ENCODE data around the gene SIK2.

The SIK2 gene

DNA sequence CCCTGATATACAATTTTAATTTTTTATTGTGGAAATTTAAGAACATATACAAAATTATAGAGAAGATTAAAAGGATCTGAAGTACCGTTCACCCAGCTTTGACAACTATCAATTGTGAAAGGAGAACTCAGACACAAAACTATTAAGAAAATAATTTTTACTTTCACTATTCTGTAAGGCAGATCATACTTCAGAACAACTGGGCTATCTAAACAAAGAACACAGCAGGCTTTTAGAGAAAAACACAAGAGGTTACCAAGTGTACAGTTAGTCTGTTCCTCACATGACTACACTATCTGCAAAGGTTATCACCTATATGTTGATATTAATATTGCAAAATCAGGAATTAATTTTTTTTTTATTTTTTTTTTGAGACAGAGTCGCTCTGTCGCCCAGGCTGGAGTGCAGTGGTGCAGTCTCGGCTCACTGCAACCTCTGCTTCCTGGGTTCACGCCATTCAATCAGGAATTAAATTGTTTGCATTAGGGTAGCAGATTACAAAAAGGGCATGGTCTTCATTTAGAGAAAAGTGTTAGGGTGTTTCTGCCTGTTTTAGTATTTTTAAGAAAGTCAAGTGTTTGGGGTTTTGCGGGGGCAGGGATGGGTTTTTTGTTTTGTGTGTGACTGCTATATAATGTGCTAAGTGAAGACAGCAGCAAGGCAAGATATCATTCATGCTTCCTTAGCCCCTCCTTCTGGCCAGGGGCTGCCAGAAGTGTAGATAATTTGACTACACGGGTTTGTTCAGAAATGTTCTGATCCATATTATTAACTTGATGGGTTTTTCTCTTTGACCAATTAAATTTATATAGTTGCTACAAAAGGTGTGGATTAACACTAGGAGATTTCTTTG, 27.6 kb upstream of the SIK2 start:
- Histone ChIP-seq H3K9ac (ENCODE audit: low read length) (peak overlapping the region; percentile 74), H3K9me3 (ENCODE audit: control insufficient read depth, low read length) (no peaks in the 10 kb centered on the region), H2BK5ac (ENCODE audit: low read depth, low read length, poor library complexity, severe bottlenecking) (no peak overlapping the region), H3K27me3 (ENCODE audit: control insufficient read depth in 1 of 2, insufficient read depth in 1 of 2, low read length in 2 of 2) (no peaks in the 10 kb centered on the region), H2AFZ (ENCODE audit: low read depth, low read length) (no peak overlapping the region), H3K79me1 (replicated peaks; ENCODE audit: low read length, poor library complexity, severe bottlenecking) (no peaks in the 10 kb centered on the region), H3K4me3 (ENCODE audit: insufficient read depth in 1 of 2, low read depth in 1 of 2, low read length in 2 of 2) (peak overlapping the region in 1 of 2 experiments; percentile 63), H2BK12ac (ENCODE audit: low read length in 2 of 2) (no peak overlapping the region), H4K8ac (ENCODE audit: low read length) (no peak overlapping the region), H3K18ac (ENCODE audit: low read depth in 1 of 2, low read length in 2 of 2) (no peak overlapping the region), H3K27ac (ENCODE audit: low read length, poor library complexity, severe bottlenecking) (no peak overlapping the region), H2AK5ac (ENCODE audit: low read length, severe bottlenecking) (no peak overlapping the region), H3K4me2 (ENCODE audit: low read length, poor library complexity, severe bottlenecking) (no peak overlapping the region), H3K23ac (ENCODE audit: low read length in 2 of 2) (no peak overlapping the region), H3K36me3 (ENCODE audit: control insufficient read depth in 1 of 2, insufficient read depth in 2 of 2, low read depth in 1 of 2, low read length in 2 of 2) (no peaks in the 10 kb centered on the region), H4K91ac (ENCODE audit: low read length) (no peak overlapping the region), H3K4me1 (ENCODE audit: control insufficient read depth, insufficient read depth, low read depth, low read length) (peaks cover 8% of the 10 kb centered on the region), H3K14ac (ENCODE audit: low read length in 2 of 2) (no peak overlapping the region), H2BK15ac (ENCODE audit: low read depth, poor library complexity, severe bottlenecking) (no peak overlapping the region), H3K4ac (ENCODE audit: low read depth in 1 of 2, low read length in 2 of 2) (no peak overlapping the region), H2BK120ac (ENCODE audit: low read depth, low read length) (no peak overlapping the region)
- 85% methylated on average over 5 of the region's 7 CpGs for WGBS
- DNase-seq = peak; percentile 18

GRCh38 chr11:111575740-111576139, 26.5 kb upstream of the SIK2 start:
- H2BK120ac ChIP-seq (ENCODE audit: low read depth, low read length) = no peak overlapping the region

GRCh38 chr11:111577821-111578220, 24.4 kb upstream of the SIK2 start:
- Histone ChIP-seq H3K79me1 (replicated peaks; ENCODE audit: low read length, poor library complexity, severe bottlenecking) (no peaks in the 10 kb centered on the region), H3K4me1 (ENCODE audit: control insufficient read depth, insufficient read depth, low read depth, low read length) (no peaks in the 10 kb centered on the region), H3K23ac (ENCODE audit: low read length in 2 of 2) (no peak overlapping the region), H2AFZ (ENCODE audit: low read depth, low read length) (no peak overlapping the region), H3K9me3 (ENCODE audit: control insufficient read depth, low read length) (no peaks in the 10 kb centered on the region), H3K36me3 (ENCODE audit: control insufficient read depth in 1 of 2, insufficient read depth in 2 of 2, low read depth in 1 of 2, low read length in 2 of 2) (no peaks in the 10 kb centered on the region), H3K27me3 (ENCODE audit: control insufficient read depth in 1 of 2, insufficient read depth in 1 of 2, low read length in 2 of 2) (no peaks in the 10 kb centered on the region), H2BK12ac (ENCODE audit: low read length in 2 of 2) (no peak overlapping the region), H2BK120ac (ENCODE audit: low read depth, low read length) (no peak overlapping the region), H3K4me3 (ENCODE audit: insufficient read depth in 1 of 2, low read depth in 1 of 2, low read length in 2 of 2) (no peak overlapping the region), H3K27ac (ENCODE audit: low read length, poor library complexity, severe bottlenecking) (no peak overlapping the region), H3K18ac (ENCODE audit: low read depth in 1 of 2, low read length in 2 of 2) (no peak overlapping the region), H2BK5ac (ENCODE audit: low read depth, low read length, poor library complexity, severe bottlenecking) (no peak overlapping the region), H3K9ac (ENCODE audit: low read length) (no peak overlapping the region), H3K14ac (ENCODE audit: low read length in 2 of 2) (no peak overlapping the region), H4K91ac (ENCODE audit: low read length) (no peak overlapping the region), H2AK5ac (ENCODE audit: low read length, severe bottlenecking) (no peak overlapping the region), H3K4me2 (ENCODE audit: low read length, poor library complexity, severe bottlenecking) (no peak overlapping the region), H2BK15ac (ENCODE audit: low read depth, poor library complexity, severe bottlenecking) (no peak overlapping the region), H3K4ac (ENCODE audit: low read depth in 1 of 2, low read length in 2 of 2) (no peak overlapping the region), H4K8ac (ENCODE audit: low read length) (no peak overlapping the region)
- WGBS = no CpG with 5 or more reads among the region's 4 CpGs
- no peak for DNase-seq

More at GRCh38 chr11:111575740-111576139, 26.5 kb upstream of the SIK2 start:
- H3K4ac ChIP-seq (ENCODE audit: low read depth in 1 of 2, low read length in 2 of 2) = no peak overlapping the region
- no peak overlapping the region for H2AFZ ChIP-seq (ENCODE audit: low read depth, low read length)
- no peak overlapping the region for H3K4me2 ChIP-seq (ENCODE audit: low read length, poor library complexity, severe bottlenecking)
- H2BK12ac ChIP-seq (ENCODE audit: low read length in 2 of 2) = no peak overlapping the region
- no peaks in the 10 kb centered on the region for H3K9me3 ChIP-seq (ENCODE audit: control insufficient read depth, low read length)
- no peak overlapping the region for H4K8ac ChIP-seq (ENCODE audit: low read length)
- no peak overlapping the region for H2BK15ac ChIP-seq (ENCODE audit: low read depth, poor library complexity, severe bottlenecking)
- H3K4me1 ChIP-seq (ENCODE audit: control insufficient read depth, insufficient read depth, low read depth, low read length) = peaks cover 4% of the 10 kb centered on the region
- no peak overlapping the region for H3K23ac ChIP-seq (ENCODE audit: low read length in 2 of 2)
- no peaks in the 10 kb centered on the region for H3K79me1 ChIP-seq (replicated peaks; ENCODE audit: low read length, poor library complexity, severe bottlenecking)
- no peaks in the 10 kb centered on the region for H3K27me3 ChIP-seq (ENCODE audit: control insufficient read depth in 1 of 2, insufficient read depth in 1 of 2, low read length in 2 of 2)
- H2BK5ac ChIP-seq (ENCODE audit: low read depth, low read length, poor library complexity, severe bottlenecking) = no peak overlapping the region
- H3K14ac ChIP-seq (ENCODE audit: low read length in 2 of 2) = no peak overlapping the region
- H3K4me3 ChIP-seq (ENCODE audit: insufficient read depth in 1 of 2, low read depth in 1 of 2, low read length in 2 of 2) = no peak overlapping the region
- DNase-seq = no peak
- no peak overlapping the region for H4K91ac ChIP-seq (ENCODE audit: low read length)
- H3K36me3 ChIP-seq (ENCODE audit: control insufficient read depth in 1 of 2, insufficient read depth in 2 of 2, low read depth in 1 of 2, low read length in 2 of 2) = no peaks in the 10 kb centered on the region
- WGBS = 94% methylated on average over 5 of the region's 6 CpGs
- H3K9ac ChIP-seq (ENCODE audit: low read length) = no peak overlapping the region
- no peak overlapping the region for H2AK5ac ChIP-seq (ENCODE audit: low read length, severe bottlenecking)
- no peak overlapping the region for H3K27ac ChIP-seq (ENCODE audit: low read length, poor library complexity, severe bottlenecking)
- H3K18ac ChIP-seq (ENCODE audit: low read depth in 1 of 2, low read length in 2 of 2) = no peak overlapping the region

- Histone ChIP-seq H2BK5ac (ENCODE audit: low read depth, low read length, poor library complexity, severe bottlenecking) (no peak overlapping the region), H4K8ac (ENCODE audit: low read length) (no peak overlapping the region), H3K27ac (ENCODE audit: low read length, poor library complexity, severe bottlenecking) (no peak overlapping the region), H4K91ac (ENCODE audit: low read length) (no peak overlapping the region), H2AFZ (ENCODE audit: low read depth, low read length) (no peak overlapping the region), H3K9me3 (ENCODE audit: control insufficient read depth, low read length) (no peaks in the 10 kb centered on the region), H3K23ac (ENCODE audit: low read length in 2 of 2) (no peak overlapping the region), H3K9ac (ENCODE audit: low read length) (no peak overlapping the region), H2AK5ac (ENCODE audit: low read length, severe bottlenecking) (no peak overlapping the region), H3K79me1 (replicated peaks; ENCODE audit: low read length, poor library complexity, severe bottlenecking) (no peaks in the 10 kb centered on the region), H2BK15ac (ENCODE audit: low read depth, poor library complexity, severe bottlenecking) (no peak overlapping the region), H2BK120ac (ENCODE audit: low read depth, low read length) (no peak overlapping the region), H3K4ac (ENCODE audit: low read depth in 1 of 2, low read length in 2 of 2) (no peak overlapping the region), H3K18ac (ENCODE audit: low read depth in 1 of 2, low read length in 2 of 2) (no peak overlapping the region), H3K36me3 (ENCODE audit: control insufficient read depth in 1 of 2, insufficient read depth in 2 of 2, low read depth in 1 of 2, low read length in 2 of 2) (no peaks in the 10 kb centered on the region), H2BK12ac (ENCODE audit: low read length in 2 of 2) (no peak overlapping the region), H3K27me3 (ENCODE audit: control insufficient read depth in 1 of 2, insufficient read depth in 1 of 2, low read length in 2 of 2) (no peaks in the 10 kb centered on the region), H3K14ac (ENCODE audit: low read length in 2 of 2) (no peak overlapping the region), H3K4me3 (ENCODE audit: insufficient read depth in 1 of 2, low read depth in 1 of 2, low read length in 2 of 2) (no peak overlapping the region), H3K4me1 (ENCODE audit: control insufficient read depth, insufficient read depth, low read depth, low read length) (no peaks in the 10 kb centered on the region), H3K4me2 (ENCODE audit: low read length, poor library complexity, severe bottlenecking) (no peak overlapping the region)
- no peak for DNase-seq
- no CpG with 5 or more reads among the region's 1 CpG for WGBS
These were observed 20.9 kb upstream of the SIK2 start for GRCh38 chr11:111581341-111581740.
